Daoy (cell line): Measurements from ENCODE around the gene C19orf44. TPM values are rescaled to one million over a fixed set of nuclear protein-coding genes. Genes with fewer than 3 reads are reported as not detected.
"Not testable (repeated sequence)": the region's sequence is repeated elsewhere in the genome, so short reads cannot be mapped to it uniquely, and the experiment has no call there.

Experiments
- DNase-seq: peaks from one replicate; pipeline ENCODE4 v3.0.0-alpha.2; 2015; ENCODE audit warnings: low read depth
- total RNA-seq: library from RNA; depleted of rRNA; stranded (reverse); fragments of >200 nt; shearing (Covaris generic); gene quantifications from 2 replicates; pipeline ENCODE4 v1.2.3, GENCODE V29; 2014; rRNA removed

The C19orf44 gene
- total RNA-seq, result 3.2 and 6.9 TPM in 2 replicates

GRCh38 chr19:16495982-16496612 is at the start of gene C19orf44, which contains the start of gene CALR3:
C19orf44 (plus strand) TSS chr19:16496394; CDS start chr19:16500793, 4,399 bp downstream.
CALR3 (minus strand) TSS chr19:16496167; CDS start chr19:16496129, 38 bp downstream.
- peak; percentile 100 for DNase-seq

GRCh38 chr19:16446724-16447368 is 49.3 kb upstream of the C19orf44 start:
- peak; percentile 79 for DNase-seq

- DNase-seq, result not testable (repeated sequence)
These were observed 47.3 kb upstream of the C19orf44 start for GRCh38 chr19:16448872-16449271.

- DNase-seq, result no peak
These were observed 46.7 kb upstream of the C19orf44 start for GRCh38 chr19:16449330-16449961.

- no peak for DNase-seq
These were observed 43.9 kb upstream of the C19orf44 start for GRCh38 chr19:16452325-16452724.

- no peak for DNase-seq
These were observed 41.8 kb upstream of the C19orf44 start for GRCh38 chr19:16454351-16454918.

- DNase-seq, result no peak
These were observed 40.7 kb upstream of the C19orf44 start for GRCh38 chr19:16455489-16455888.

- no peak for DNase-seq
These were observed 39.5 kb upstream of the C19orf44 start for GRCh38 chr19:16456652-16457194.

- DNase-seq, result peak; percentile 55
These were observed 38.8 kb upstream of the C19orf44 start for GRCh38 chr19:16457195-16457953.

- no peak for DNase-seq
These were observed 38.3 kb upstream of the C19orf44 start for GRCh38 chr19:16457954-16458331.

GRCh38 chr19:16458391-16459341 is 37.5 kb upstream of the C19orf44 start:
- no peak for DNase-seq

GRCh38 chr19:16459680-16460079 is 36.5 kb upstream of the C19orf44 start:
- DNase-seq, result no peak

GRCh38 chr19:16460454-16460853 is 35.7 kb upstream of the C19orf44 start:
- no peak for DNase-seq

- DNase-seq, result no peak
These were observed 34.6 kb upstream of the C19orf44 start for GRCh38 chr19:16461630-16462051.

- peak; percentile 65 for DNase-seq
These were observed 33.4 kb upstream of the C19orf44 start for GRCh38 chr19:16462757-16463250.

- no peak for DNase-seq
These were observed 32.7 kb upstream of the C19orf44 start for GRCh38 chr19:16463341-16463990.

- no peak for DNase-seq
These were observed 32.1 kb upstream of the C19orf44 start for GRCh38 chr19:16463991-16464575.

- DNase-seq, result no peak
These were observed 31.0 kb upstream of the C19orf44 start for GRCh38 chr19:16465239-16465638.

- not testable (repeated sequence) for DNase-seq
These were observed 29.3 kb upstream of the C19orf44 start for GRCh38 chr19:16466802-16467427.
